HG03139 (cell line): Measurements from ENCODE around the gene EED.
A peak's percentile ranks its signal among the peaks of the same experiment; 100 is the strongest.

Experiments used
- ATAC-seq: cut with Tn5 transposase; IDR thresholded peaks from one replicate; pipeline ENCODE4 v1.9.1; 2021; ENCODE audit not compliant: unreplicated experiment

EED gene

GRCh38 chr11:86244522-86245368 lies at the start of gene EED:
TSS of gene EED (plus strand) at chr11:86244753. CDS start at chr11:86245230, 477 bp downstream.
- peak; percentile 55 for ATAC-seq

- no peak for ATAC-seq
Observed at GRCh38 chr11:86194998-86195397, 49.6 kb upstream of the EED start.

- no peak for ATAC-seq
Observed at GRCh38 chr11:86196085-86196696, 48.4 kb upstream of the EED start.

- ATAC-seq = no peak
Observed at GRCh38 chr11:86196913-86197312, 47.6 kb upstream of the EED start.

- no peak for ATAC-seq
Observed at GRCh38 chr11:86197448-86197847, 47.1 kb upstream of the EED start.

- no peak for ATAC-seq
Observed at GRCh38 chr11:86198139-86198538, 46.4 kb upstream of the EED start.

GRCh38 chr11:86199354-86199753 lies 45.2 kb upstream of the EED start:
- no peak for ATAC-seq

GRCh38 chr11:86201371-86201884 lies 43.1 kb upstream of the EED start:
- ATAC-seq = no peak

- peak; percentile 37 for ATAC-seq
Observed at GRCh38 chr11:86202013-86202336, 42.6 kb upstream of the EED start.

- no peak for ATAC-seq
Observed at GRCh38 chr11:86204356-86204755, 40.2 kb upstream of the EED start.

GRCh38 chr11:86205421-86206336 lies 38.9 kb upstream of the EED start:
- no peak for ATAC-seq

GRCh38 chr11:86206337-86206695 lies 38.2 kb upstream of the EED start:
- no peak for ATAC-seq

GRCh38 chr11:86207413-86207812 lies 37.1 kb upstream of the EED start:
- no peak for ATAC-seq

- ATAC-seq = no peak
Observed at GRCh38 chr11:86208572-86208971, 36.0 kb upstream of the EED start.

- no peak for ATAC-seq
Observed at GRCh38 chr11:86209806-86210657, 34.5 kb upstream of the EED start.

GRCh38 chr11:86210898-86211297 lies 33.7 kb upstream of the EED start:
- no peak for ATAC-seq

GRCh38 chr11:86211619-86212018 lies 32.9 kb upstream of the EED start:
- ATAC-seq = no peak

- ATAC-seq = no peak
Observed at GRCh38 chr11:86212019-86212611, 32.4 kb upstream of the EED start.

- ATAC-seq = no peak
Observed at GRCh38 chr11:86214710-86215109, 29.8 kb upstream of the EED start.
